Measurements from ENCODE around the gene MTFP1. TPM values are rescaled to one million over a fixed set of nuclear protein-coding genes. Genes with fewer than 3 reads are reported as not detected.

MTFP1 gene
- total RNA-seq, 1 donor, result 5.9 TPM

- TF ChIP-seq CTCF (IDR thresholded peaks at IDR 0.05; ENCODE audit: insufficient read depth, low read length), result no peak
- DNase-seq (ENCODE audit: low read depth), result no peak
- no peak overlapping the region for H3K4me3 ChIP-seq (ENCODE audit: low read depth, low read length)
Observed at GRCh38 chr22:30433227-30433626, 7.7 kb downstream of the MTFP1 start.

GRCh38 chr22:30433773-30434172 is 8.2 kb downstream of the MTFP1 start:
- no peak for DNase-seq (ENCODE audit: low read depth)
- H3K4me3 ChIP-seq (ENCODE audit: low read depth, low read length), result no peak overlapping the region
- no peak for TF ChIP-seq CTCF (IDR thresholded peaks at IDR 0.05; ENCODE audit: insufficient read depth, low read length)

- no peak for DNase-seq (ENCODE audit: low read depth)
- no peak overlapping the region for H3K4me3 ChIP-seq (ENCODE audit: low read depth, low read length)
- no peak for TF ChIP-seq CTCF (IDR thresholded peaks at IDR 0.05; ENCODE audit: insufficient read depth, low read length)
Observed at GRCh38 chr22:30434843-30435242, 9.3 kb downstream of the MTFP1 start.

GRCh38 chr22:30435674-30436126 is 10.1 kb downstream of the MTFP1 start:
- no peak for TF ChIP-seq CTCF (IDR thresholded peaks at IDR 0.05; ENCODE audit: insufficient read depth, low read length)
- no peak for DNase-seq (ENCODE audit: low read depth)
- H3K4me3 ChIP-seq (ENCODE audit: low read depth, low read length), result no peak overlapping the region

- TF ChIP-seq CTCF (IDR thresholded peaks at IDR 0.05; ENCODE audit: insufficient read depth, low read length), result no peak
- H3K4me3 ChIP-seq (ENCODE audit: low read depth, low read length), result no peak overlapping the region
- no peak for DNase-seq (ENCODE audit: low read depth)
Observed at GRCh38 chr22:30436196-30436595, 10.6 kb downstream of the MTFP1 start.

GRCh38 chr22:30438559-30438958 is 13.0 kb downstream of the MTFP1 start:
- H3K4me3 ChIP-seq (ENCODE audit: low read depth, low read length), result no peak overlapping the region
- DNase-seq (ENCODE audit: low read depth), result no peak
- TF ChIP-seq CTCF (IDR thresholded peaks at IDR 0.05; ENCODE audit: insufficient read depth, low read length), result no peak

GRCh38 chr22:30439226-30439625 is 13.7 kb downstream of the MTFP1 start:
- H3K4me3 ChIP-seq (ENCODE audit: low read depth, low read length), result no peak overlapping the region
- no peak for DNase-seq (ENCODE audit: low read depth)
- TF ChIP-seq CTCF (IDR thresholded peaks at IDR 0.05; ENCODE audit: insufficient read depth, low read length), result no peak
